GM12864 (cell line): ENCODE measurements around the gene CRABP2.

ENCODE experiments used
- DNase-seq: peaks from one replicate; pipeline ENCODE4 v3.0.0-alpha.2; 2011; ENCODE audit warnings: low read depth
- H3K4me3 ChIP-seq: 2 replicates; pipeline ENCODE4 v1.5.1; 2011; ENCODE audit warnings: mild to moderate bottlenecking, low read depth, low read length, control low read depth
- TF ChIP-seq, protein P1 (sequence below): IDR thresholded peaks from 2 replicates; pipeline ENCODE4 v1.5.1; 2011; ENCODE audit warnings: low read depth, mild to moderate bottlenecking, moderate library complexity, low read length, control low read depth, inconsistent platforms; ENCODE audit errors: missing control alignments

CRABP2 gene

GRCh38 chr1:156750191-156750672, 44.8 kb upstream of the CRABP2 start:
- peak overlapping the region; percentile 98 for H3K4me3 ChIP-seq
- no peak for DNase-seq
- TF ChIP-seq, protein P1, sequence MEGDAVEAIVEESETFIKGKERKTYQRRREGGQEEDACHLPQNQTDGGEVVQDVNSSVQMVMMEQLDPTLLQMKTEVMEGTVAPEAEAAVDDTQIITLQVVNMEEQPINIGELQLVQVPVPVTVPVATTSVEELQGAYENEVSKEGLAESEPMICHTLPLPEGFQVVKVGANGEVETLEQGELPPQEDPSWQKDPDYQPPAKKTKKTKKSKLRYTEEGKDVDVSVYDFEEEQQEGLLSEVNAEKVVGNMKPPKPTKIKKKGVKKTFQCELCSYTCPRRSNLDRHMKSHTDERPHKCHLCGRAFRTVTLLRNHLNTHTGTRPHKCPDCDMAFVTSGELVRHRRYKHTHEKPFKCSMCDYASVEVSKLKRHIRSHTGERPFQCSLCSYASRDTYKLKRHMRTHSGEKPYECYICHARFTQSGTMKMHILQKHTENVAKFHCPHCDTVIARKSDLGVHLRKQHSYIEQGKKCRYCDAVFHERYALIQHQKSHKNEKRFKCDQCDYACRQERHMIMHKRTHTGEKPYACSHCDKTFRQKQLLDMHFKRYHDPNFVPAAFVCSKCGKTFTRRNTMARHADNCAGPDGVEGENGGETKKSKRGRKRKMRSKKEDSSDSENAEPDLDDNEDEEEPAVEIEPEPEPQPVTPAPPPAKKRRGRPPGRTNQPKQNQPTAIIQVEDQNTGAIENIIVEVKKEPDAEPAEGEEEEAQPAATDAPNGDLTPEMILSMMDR, result no peak

DNA sequence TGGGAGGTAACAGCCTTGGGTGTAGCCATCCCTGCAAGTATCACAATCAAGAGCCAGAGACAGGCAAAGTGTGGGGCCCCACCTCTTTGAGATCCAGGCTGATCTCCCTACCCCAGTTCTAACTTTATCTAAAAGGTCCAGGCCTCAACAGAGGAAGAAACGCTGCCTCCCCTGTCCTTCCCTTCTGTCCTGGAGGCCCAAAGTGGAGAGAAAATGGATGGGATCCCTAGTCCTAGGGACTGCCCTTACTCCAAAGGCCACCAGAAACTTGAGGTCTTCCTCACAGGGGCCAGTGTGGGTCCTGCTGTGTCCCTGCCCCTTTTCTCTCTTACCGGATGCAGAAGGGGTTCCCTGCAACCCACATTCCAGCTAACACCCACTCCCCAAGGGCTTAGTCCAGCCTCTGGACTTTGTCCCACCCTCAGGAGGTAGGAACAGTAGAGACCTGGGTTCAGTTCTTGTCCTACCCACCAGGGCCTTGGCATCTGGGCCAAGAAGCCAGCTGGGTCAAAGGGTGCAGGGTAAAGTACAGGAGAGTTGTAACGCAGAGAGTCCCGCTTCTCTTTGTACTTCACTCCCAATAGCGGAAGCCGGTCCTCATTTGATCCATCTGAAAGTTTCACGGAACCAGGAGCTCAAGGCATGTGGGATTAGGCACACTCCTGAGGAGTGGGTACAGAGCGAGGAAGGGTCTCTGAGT, 44.2 kb upstream of the CRABP2 start:
- peak overlapping the region; percentile 98 for H3K4me3 ChIP-seq
- DNase-seq, result no peak
- TF ChIP-seq, protein P1, result no peak

GRCh38 chr1:156748670-156749418, 43.5 kb upstream of the CRABP2 start:
- H3K4me3 ChIP-seq, result peak overlapping the region; percentile 98
- TF ChIP-seq, protein P1, result no peak
- DNase-seq, result no peak

- TF ChIP-seq, protein P1, result no peak
- DNase-seq, result no peak
- H3K4me3 ChIP-seq, result peak overlapping the region; percentile 98
These were observed 42.6 kb upstream of the CRABP2 start for GRCh38 chr1:156747742-156748669.

GRCh38 chr1:156746728-156747631, 41.6 kb upstream of the CRABP2 start:
- peak overlapping the region; percentile 98 for H3K4me3 ChIP-seq
- DNase-seq, result no peak
- TF ChIP-seq, protein P1, result peak; percentile 43

- TF ChIP-seq, protein P1, result no peak
- DNase-seq, result no peak
- no peak overlapping the region for H3K4me3 ChIP-seq
These were observed 41.0 kb upstream of the CRABP2 start for GRCh38 chr1:156746406-156746727.
